ENCODE measurements around the gene TMEM129.

The TMEM129 gene

DNA sequence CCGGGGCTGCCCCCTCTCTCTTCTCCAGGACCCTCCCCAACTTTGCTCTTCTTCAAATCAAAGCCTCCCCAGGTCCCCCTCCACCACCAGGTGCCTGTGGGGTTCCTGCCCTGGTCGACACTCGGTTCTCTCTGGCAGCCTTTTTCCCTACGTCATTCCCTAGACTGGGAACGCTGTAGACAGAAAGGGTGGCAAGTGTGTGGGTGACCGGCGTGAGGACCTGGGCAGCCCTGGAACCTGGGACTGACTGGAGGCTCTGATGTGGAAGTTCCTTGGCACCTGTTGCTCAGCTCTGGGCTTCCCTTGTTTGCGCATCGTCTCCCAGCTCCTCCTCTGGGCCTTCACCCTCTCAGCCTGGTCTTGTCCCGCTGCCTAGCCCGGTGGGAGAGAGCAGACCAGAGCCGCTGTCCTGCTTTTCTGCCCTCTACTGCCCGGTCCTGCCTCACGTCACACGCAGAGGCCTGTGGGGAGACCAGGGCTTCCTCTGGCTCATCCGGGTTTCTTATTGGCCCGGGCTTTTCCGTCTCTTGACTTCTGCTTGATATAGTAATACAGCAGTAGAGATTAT is 1.5 kb upstream of the TMEM129 start:
- Histone ChIP-seq H3K9me3 (ENCODE audit: control insufficient read depth, low read length) (no peaks in the 10 kb centered on the region), H3K4me1 (ENCODE audit: control insufficient read depth, insufficient read depth, low read length, poor library complexity, severe bottlenecking) (peaks cover 51% of the 10 kb centered on the region), H3K36me3 (ENCODE audit: control insufficient read depth, insufficient read depth, low read length) (peaks cover 17% of the 10 kb centered on the region), H3K27ac (ENCODE audit: insufficient read depth, low read length, poor library complexity, severe bottlenecking) (peak overlapping the region; percentile 76), H3K4me3 (ENCODE audit: insufficient read depth, low read depth, low read length, poor library complexity, severe bottlenecking) (peak overlapping the region; percentile 56), H3K27me3 (replicated peaks; ENCODE audit: control insufficient read depth, insufficient read depth, low read length, poor library complexity, severe bottlenecking) (no peaks in the 10 kb centered on the region)
- no peak for DNase-seq

GRCh38 chr4:1721666-1722550 is 785 bp upstream of the TMEM129 start:
- Histone ChIP-seq H3K27ac (ENCODE audit: insufficient read depth, low read length, poor library complexity, severe bottlenecking) (peak overlapping the region; percentile 76), H3K4me3 (ENCODE audit: insufficient read depth, low read depth, low read length, poor library complexity, severe bottlenecking) (peak overlapping the region; percentile 56), H3K4me1 (ENCODE audit: control insufficient read depth, insufficient read depth, low read length, poor library complexity, severe bottlenecking) (peaks cover 51% of the 10 kb centered on the region), H3K9me3 (ENCODE audit: control insufficient read depth, low read length) (no peaks in the 10 kb centered on the region), H3K27me3 (replicated peaks; ENCODE audit: control insufficient read depth, insufficient read depth, low read length, poor library complexity, severe bottlenecking) (no peaks in the 10 kb centered on the region), H3K36me3 (ENCODE audit: control insufficient read depth, insufficient read depth, low read length) (peaks cover 14% of the 10 kb centered on the region)
- no peak for DNase-seq

- Histone ChIP-seq H3K27ac (ENCODE audit: insufficient read depth, low read length, poor library complexity, severe bottlenecking) (peak overlapping the region; percentile 60), H3K36me3 (ENCODE audit: control insufficient read depth, insufficient read depth, low read length) (peaks cover 16% of the 10 kb centered on the region), H3K27me3 (replicated peaks; ENCODE audit: control insufficient read depth, insufficient read depth, low read length, poor library complexity, severe bottlenecking) (no peaks in the 10 kb centered on the region), H3K4me3 (ENCODE audit: insufficient read depth, low read depth, low read length, poor library complexity, severe bottlenecking) (peak overlapping the region; percentile 56), H3K4me1 (ENCODE audit: control insufficient read depth, insufficient read depth, low read length, poor library complexity, severe bottlenecking) (peaks cover 35% of the 10 kb centered on the region), H3K9me3 (ENCODE audit: control insufficient read depth, low read length) (no peaks in the 10 kb centered on the region)
- DNase-seq = peak in 1 of 3 donors; percentile 30
These were observed 750 bp downstream of the TMEM129 start for GRCh38 chr4:1720163-1720983.

DNA sequence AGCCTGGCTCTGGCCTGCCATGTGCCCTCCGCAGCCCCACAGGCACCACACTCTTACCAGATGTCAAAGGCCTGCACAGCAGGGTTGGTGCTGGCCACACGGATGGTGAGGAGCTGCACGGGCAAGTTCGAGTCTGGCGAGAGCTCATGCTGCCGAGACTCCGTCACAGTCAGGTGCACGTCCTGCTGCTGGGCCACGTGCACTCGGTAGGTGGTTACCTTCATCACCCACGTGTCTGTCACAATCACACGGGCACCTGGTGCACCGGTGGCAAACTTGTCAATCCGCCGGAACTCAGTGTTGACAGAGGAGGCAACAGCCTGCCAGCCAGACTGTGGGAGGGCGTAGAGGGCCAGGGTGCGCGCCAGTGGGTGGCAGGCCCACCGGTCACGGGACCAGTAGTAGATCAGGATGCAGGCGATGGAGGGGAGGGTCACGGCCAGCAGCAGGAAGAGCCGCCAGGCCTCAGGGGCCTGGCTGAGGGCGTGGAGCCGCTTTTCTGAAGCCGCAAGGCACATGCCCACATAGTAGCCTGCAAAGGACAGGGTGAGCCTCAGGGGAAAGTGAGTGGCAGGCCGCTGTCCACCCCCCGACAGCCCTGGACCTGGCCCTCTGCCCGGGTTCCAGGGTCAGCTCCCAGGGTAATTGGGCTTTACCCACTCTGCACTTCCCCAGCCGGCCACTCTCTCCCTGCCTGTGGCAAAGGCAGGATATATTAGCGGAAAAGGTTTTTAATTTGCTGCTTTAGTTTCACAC is 2.9 kb downstream of the TMEM129 start:
- Histone ChIP-seq H3K27ac (ENCODE audit: insufficient read depth, low read length, poor library complexity, severe bottlenecking) (no peak overlapping the region), H3K9me3 (ENCODE audit: control insufficient read depth, low read length) (no peaks in the 10 kb centered on the region), H3K36me3 (ENCODE audit: control insufficient read depth, insufficient read depth, low read length) (peaks cover 16% of the 10 kb centered on the region), H3K4me1 (ENCODE audit: control insufficient read depth, insufficient read depth, low read length, poor library complexity, severe bottlenecking) (peaks cover 39% of the 10 kb centered on the region), H3K27me3 (replicated peaks; ENCODE audit: control insufficient read depth, insufficient read depth, low read length, poor library complexity, severe bottlenecking) (no peaks in the 10 kb centered on the region), H3K4me3 (ENCODE audit: insufficient read depth, low read depth, low read length, poor library complexity, severe bottlenecking) (no peak overlapping the region)
- DNase-seq = no peak

- Histone ChIP-seq H3K4me1 (ENCODE audit: control insufficient read depth, insufficient read depth, low read length, poor library complexity, severe bottlenecking) (peaks cover 36% of the 10 kb centered on the region), H3K4me3 (ENCODE audit: insufficient read depth, low read depth, low read length, poor library complexity, severe bottlenecking) (no peak overlapping the region), H3K27me3 (replicated peaks; ENCODE audit: control insufficient read depth, insufficient read depth, low read length, poor library complexity, severe bottlenecking) (no peaks in the 10 kb centered on the region), H3K9me3 (ENCODE audit: control insufficient read depth, low read length) (no peaks in the 10 kb centered on the region), H3K36me3 (ENCODE audit: control insufficient read depth, insufficient read depth, low read length) (peaks cover 16% of the 10 kb centered on the region), H3K27ac (ENCODE audit: insufficient read depth, low read length, poor library complexity, severe bottlenecking) (no peak overlapping the region)
- no peak for DNase-seq
These were observed 3.7 kb downstream of the TMEM129 start for GRCh38 chr4:1717129-1718094.

DNA sequence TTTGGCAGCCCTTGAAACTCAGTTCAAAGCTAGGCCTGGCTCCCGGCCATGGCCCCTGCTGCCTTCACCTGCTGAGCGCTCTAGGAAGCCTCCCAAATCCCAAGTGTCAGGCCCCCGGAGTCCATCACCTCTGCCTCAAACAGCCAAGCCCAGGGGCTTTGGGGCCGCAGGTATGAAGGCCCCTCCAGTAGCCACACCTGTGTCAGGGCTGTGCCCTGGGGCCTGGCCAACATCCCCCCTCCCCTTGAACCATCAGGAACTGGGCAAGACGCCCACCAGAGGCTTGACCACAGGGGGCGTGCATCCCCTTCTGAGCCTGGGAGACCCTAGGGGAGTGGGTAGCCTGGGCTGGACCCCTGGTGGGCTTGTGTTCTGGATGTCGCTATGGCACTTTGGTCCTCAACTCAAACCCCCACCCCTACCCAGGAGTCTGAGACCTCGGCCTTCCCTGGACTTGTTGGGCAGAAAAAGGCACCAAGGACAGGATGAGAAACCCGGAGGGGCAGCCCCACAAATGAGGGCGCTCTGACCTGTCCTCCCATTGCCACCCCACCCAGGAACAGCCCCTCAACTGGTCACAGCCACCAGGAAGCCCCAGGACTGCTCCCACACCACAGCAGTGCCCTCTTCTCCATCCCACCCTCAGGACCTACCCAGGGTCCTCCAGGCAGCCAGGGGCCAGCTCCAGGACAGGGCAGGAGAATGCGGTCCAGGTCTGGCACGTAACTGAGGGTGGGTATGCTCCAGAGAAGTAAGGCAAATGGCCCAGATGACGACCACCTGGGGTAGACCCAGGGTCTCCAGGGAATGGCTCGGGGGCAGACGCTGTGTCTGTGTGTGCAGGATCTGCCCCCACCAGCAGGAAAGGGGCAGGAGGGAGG is 4.8 kb downstream of the TMEM129 start:
- H3K4me3 ChIP-seq (ENCODE audit: insufficient read depth, low read depth, low read length, poor library complexity, severe bottlenecking) = no peak overlapping the region
- no peak for DNase-seq
- peaks cover 16% of the 10 kb centered on the region for H3K36me3 ChIP-seq (ENCODE audit: control insufficient read depth, insufficient read depth, low read length)
- peaks cover 29% of the 10 kb centered on the region for H3K4me1 ChIP-seq (ENCODE audit: control insufficient read depth, insufficient read depth, low read length, poor library complexity, severe bottlenecking)
- H3K9me3 ChIP-seq (ENCODE audit: control insufficient read depth, low read length) = no peaks in the 10 kb centered on the region
- H3K27me3 ChIP-seq (replicated peaks; ENCODE audit: control insufficient read depth, insufficient read depth, low read length, poor library complexity, severe bottlenecking) = no peaks in the 10 kb centered on the region
- no peak overlapping the region for H3K27ac ChIP-seq (ENCODE audit: insufficient read depth, low read length, poor library complexity, severe bottlenecking)

DNA sequence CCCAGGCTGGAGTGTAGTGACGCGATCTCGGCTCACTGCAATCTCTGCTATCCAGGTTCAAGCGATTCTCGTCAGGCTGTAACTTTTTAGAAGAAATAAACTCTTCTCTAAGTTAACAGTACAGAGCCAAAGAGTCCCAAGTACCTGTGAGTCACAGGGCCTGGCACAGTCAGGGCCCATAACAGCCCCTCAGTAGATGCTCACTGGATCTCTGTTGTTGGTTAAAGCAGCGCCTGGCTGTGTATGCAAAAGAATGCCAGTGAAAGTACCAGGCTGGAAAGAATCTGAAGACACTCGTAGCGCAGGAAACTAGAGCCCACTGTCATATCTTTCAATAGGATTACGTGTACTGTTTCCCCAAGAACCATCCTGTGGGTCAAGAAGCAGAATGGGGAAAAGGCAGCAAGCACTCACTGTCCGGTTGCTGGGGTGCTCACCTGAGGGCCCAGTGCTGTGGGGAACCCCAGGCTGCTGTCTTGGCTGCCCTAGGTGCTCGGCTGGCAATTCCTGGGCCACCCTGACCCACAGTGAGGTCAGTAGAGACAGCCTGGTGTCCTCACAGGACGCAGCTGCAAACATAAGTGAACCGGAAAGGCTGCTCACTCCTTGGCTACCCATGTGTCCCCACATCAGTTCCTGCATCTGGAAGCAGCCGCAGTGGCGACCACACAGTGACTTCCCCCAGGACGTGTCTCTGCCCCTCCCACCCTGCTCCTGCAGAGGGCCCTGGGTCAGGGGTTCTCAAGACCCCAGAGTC is 5.9 kb downstream of the TMEM129 start:
- H3K27ac ChIP-seq (ENCODE audit: insufficient read depth, low read length, poor library complexity, severe bottlenecking) = peak overlapping the region; percentile 23
- peaks cover 16% of the 10 kb centered on the region for H3K36me3 ChIP-seq (ENCODE audit: control insufficient read depth, insufficient read depth, low read length)
- H3K4me1 ChIP-seq (ENCODE audit: control insufficient read depth, insufficient read depth, low read length, poor library complexity, severe bottlenecking) = peaks cover 33% of the 10 kb centered on the region

More for the DNA sequence above, 5.9 kb downstream of the TMEM129 start:
- no peak for DNase-seq
- no peaks in the 10 kb centered on the region for H3K9me3 ChIP-seq (ENCODE audit: control insufficient read depth, low read length)
- no peak overlapping the region for H3K4me3 ChIP-seq (ENCODE audit: insufficient read depth, low read depth, low read length, poor library complexity, severe bottlenecking)
- H3K27me3 ChIP-seq (replicated peaks; ENCODE audit: control insufficient read depth, insufficient read depth, low read length, poor library complexity, severe bottlenecking) = no peaks in the 10 kb centered on the region

Measured in effector memory CD4-positive, alpha-beta T cell (primary cell).